Stimulated activated CD4-positive, alpha-beta T cell treated with anti-CD3 and anti-CD28 coated beads, Interleukin-2, amount 100 ng/mL, for 24 hours (primary cell): ENCODE measurements around the gene C11orf52.
"Not testable (repeated sequence)": the region's sequence is repeated elsewhere in the genome, so short reads cannot be mapped to it uniquely, and the experiment has no call there.

Experiments
- DNase-seq, 2 donors: peaks; one replicate each; pipeline ENCODE4 v3.0.0-alpha.2; 2020

C11orf52 gene

GRCh38 chr11:111913031-111913861 is 5.5 kb upstream of the C11orf52 start:
- DNase-seq, result no peak

GRCh38 chr11:111913997-111914396 is 4.7 kb upstream of the C11orf52 start:
- DNase-seq, result no peak

- no peak for DNase-seq
These were observed 1.9 kb upstream of the C11orf52 start for GRCh38 chr11:111916768-111917167.

- DNase-seq, result no peak
These were observed 1.4 kb upstream of the C11orf52 start for GRCh38 chr11:111917312-111917711.

GRCh38 chr11:111917788-111918187 is 925 bp upstream of the C11orf52 start:
- no peak for DNase-seq

GRCh38 chr11:111920908-111921307 is 2.2 kb downstream of the C11orf52 start:
- DNase-seq, result no peak

GRCh38 chr11:111921541-111922230 is 3.0 kb downstream of the C11orf52 start:
- DNase-seq, result no peak

- DNase-seq, result no peak
These were observed 4.1 kb downstream of the C11orf52 start for GRCh38 chr11:111922803-111923202.

- DNase-seq, result no peak
These were observed 4.7 kb downstream of the C11orf52 start for GRCh38 chr11:111923351-111923788.

- DNase-seq, result no peak
These were observed 5.2 kb downstream of the C11orf52 start for GRCh38 chr11:111923951-111924350.

- DNase-seq, result no peak
These were observed 7.2 kb downstream of the C11orf52 start for GRCh38 chr11:111925953-111926352.

GRCh38 chr11:111926505-111927391 is 8.0 kb downstream of the C11orf52 start:
- DNase-seq, result peak; percentile 94 to 95

- DNase-seq, result no peak
These were observed 11.8 kb downstream of the C11orf52 start for GRCh38 chr11:111930472-111930871.

GRCh38 chr11:111932611-111932950 is 13.9 kb downstream of the C11orf52 start:
- no peak for DNase-seq

GRCh38 chr11:111933176-111933575 is 14.5 kb downstream of the C11orf52 start:
- not testable (repeated sequence) for DNase-seq

GRCh38 chr11:111933872-111934271 is 15.2 kb downstream of the C11orf52 start:
- no peak for DNase-seq

- DNase-seq, result no peak
These were observed 15.6 kb downstream of the C11orf52 start for GRCh38 chr11:111934306-111934705.

GRCh38 chr11:111935317-111936039 is 16.8 kb downstream of the C11orf52 start:
- no peak for DNase-seq

GRCh38 chr11:111936040-111936540 is 17.4 kb downstream of the C11orf52 start:
- no peak for DNase-seq

- no peak for DNase-seq
These were observed 18.7 kb downstream of the C11orf52 start for GRCh38 chr11:111937461-111937769.

GRCh38 chr11:111937844-111938243 is 19.1 kb downstream of the C11orf52 start:
- no peak for DNase-seq

- peak; percentile 45 to 52 for DNase-seq
These were observed 20.0 kb downstream of the C11orf52 start for GRCh38 chr11:111938687-111939160.
